Measurements from ENCODE around the gene NHSL1.
A peak's percentile ranks its signal among the peaks of the same experiment; 100 is the strongest.

NHSL1 gene

DNA sequence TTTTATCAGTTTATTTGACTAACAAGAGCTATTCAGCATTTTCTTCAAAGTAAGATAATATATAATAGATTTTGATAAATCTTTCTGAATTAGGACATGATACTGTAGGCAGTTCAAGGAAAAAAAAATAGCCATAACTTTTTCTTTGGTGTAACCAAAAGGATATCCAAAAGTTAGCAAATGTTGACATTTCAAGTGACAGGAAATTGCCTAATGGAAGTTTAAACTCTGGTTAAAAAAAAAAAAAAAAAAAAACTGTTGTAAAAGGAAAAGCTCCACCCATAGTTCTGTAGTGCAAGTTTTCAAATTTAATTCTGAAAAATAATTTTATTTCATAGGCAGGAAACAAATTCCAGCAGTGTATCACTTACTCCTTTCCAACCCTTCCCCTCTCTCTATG is 76.4 kb downstream of the NHSL1 start:
- DNase-seq: no peak

GRCh38 chr6:138421608-138422007 is 77.7 kb downstream of the NHSL1 start:
- no peak for DNase-seq

DNA sequence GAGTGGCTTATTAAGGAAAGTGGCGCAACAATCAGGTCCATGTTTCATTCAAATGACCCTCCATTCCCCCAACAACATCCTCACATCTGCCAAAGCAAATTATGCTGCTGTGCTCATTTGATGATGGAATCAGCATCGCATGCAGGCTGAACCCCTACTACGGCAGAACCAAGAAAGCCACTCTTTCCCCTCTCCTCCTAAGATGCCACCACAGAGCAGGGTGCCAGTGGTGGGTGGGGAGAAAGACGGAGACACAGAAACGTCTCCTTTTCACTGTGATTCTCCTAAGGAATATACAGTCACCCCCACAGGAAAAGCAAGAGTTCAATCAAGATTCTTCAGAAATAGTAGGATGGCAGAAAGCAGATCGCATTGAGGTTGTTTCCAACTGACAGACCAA is 78.2 kb downstream of the NHSL1 start:
- no peak for DNase-seq

- no peak for DNase-seq
These were observed 78.9 kb downstream of the NHSL1 start for GRCh38 chr6:138420356-138420755.

GRCh38 chr6:138419766-138420165 is 79.5 kb downstream of the NHSL1 start:
- DNase-seq: no peak

DNA sequence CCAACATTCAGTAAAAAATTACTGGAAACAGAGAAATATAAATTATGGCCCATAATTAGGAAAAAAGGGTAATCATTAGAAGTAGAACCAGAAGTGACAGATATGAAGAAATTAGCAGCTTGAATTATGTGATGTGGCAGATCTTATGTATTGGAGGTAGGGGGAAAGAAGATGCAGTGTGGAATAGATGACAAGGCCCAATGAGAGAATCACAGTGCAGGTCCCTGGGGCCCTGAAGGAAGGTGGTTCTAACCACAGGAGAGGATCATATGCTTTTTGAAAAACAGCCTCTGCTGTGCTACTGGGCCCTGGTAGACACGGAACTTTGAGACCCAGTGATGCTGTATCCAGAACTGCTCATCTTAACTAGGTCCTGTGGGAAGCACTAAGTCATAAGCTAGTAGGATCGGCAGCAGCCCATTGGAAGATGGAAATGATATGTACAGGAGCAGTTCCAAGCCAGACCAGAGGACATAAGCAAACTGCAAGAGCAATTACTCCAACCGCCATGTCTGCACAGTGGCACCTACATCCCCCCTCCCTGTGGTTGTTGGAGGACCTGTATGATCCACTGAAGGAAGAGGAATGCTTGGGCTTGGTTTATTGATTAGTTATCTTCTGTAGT is 81.1 kb downstream of the NHSL1 start:
- no peak for DNase-seq

- no peak for DNase-seq
These were observed 81.7 kb downstream of the NHSL1 start for GRCh38 chr6:138417493-138418117.

DNA sequence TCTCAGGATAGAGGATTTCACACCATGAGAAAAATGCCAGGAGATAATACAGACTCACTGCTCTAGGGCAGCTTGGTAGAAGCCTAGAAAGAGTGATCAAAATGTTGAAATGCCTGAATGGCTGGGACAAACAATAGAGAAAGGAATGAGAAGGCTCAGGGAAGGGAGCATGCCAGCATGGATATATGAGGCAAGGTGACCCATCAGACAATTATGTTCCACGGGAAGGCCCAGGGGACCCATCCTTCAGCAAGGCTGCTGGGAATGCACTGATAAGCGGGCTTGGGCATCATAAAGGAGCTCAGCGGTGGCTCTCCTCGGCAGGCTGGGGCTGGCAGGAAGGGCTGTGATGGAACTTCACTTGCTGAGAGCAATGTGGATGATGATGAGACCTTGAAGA is 83.1 kb downstream of the NHSL1 start:
- no peak for DNase-seq

GRCh38 chr6:138415125-138415524 is 84.2 kb downstream of the NHSL1 start:
- no peak for DNase-seq

DNA sequence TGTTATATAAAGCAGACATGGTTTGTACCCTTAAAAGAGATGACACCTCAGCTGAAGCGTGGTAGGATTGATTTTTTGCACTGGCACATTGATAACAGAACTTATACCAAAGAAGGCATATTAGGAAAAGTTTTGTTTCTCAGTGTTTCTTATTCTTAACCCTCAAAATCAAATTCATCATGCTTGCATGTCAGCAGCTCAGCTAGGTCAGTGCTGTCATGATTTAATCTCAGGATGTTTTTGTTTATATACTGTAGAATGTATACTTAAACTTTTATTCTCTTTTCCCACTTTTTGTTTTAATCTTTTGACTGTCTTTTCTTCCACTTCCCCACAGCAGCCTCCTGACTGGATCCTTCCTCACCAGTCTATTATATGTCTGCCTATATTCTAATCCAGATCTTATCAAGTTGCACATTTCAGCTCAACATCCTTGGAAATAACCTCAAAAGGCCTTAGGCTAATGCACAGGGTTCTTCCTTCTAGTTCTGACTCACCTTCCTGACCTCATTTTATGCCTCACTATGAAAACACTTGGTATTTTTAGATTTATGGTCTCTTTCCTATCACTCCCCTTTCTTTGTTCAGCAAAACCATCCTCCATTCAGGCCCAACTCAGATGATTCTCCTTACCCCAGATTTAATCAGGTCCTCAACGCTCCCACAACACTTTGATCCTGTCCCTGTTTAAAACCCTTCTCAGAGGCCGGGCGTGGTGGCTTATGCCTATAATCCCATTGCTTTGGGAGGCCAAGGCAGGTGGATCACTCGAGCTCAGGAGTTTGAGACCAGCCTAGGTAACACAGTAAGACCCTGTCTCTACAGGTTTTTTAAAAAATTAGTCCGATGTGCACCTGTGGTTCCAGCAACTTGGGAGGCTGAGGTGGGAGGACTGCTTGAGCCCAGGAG is 88.1 kb downstream of the NHSL1 start:
- no peak for DNase-seq

DNA sequence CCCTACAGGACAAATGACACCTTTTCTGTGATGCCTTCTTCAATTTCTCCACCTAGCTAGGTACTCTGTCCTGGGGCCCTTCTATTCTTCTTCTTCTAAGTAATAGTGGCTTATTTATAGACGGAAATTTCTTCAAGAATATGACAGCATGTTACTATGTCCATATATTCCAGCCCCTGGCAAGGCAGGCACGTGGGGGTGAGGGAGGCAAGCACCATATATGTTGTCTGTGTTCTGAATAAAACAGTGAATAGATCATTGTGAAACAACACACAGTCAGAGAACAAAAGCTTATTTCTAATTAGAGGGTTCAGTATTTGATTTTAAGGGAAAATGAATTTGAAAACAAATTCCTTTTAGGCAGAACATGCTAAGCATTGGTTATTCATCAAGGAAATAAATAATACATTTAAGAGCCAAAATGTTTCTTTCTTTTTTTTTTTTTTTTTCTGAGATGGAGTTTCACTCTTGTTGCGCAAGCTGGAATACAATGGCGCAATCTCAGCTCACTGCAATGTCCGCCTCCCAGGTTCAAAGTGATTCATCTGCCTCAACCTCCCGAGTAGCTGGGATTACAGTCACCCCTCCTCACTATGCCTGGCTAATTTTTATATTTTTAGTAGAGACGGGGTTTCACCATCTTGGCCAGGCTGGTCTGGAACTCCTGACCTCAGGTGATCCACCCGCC is 89.1 kb downstream of the NHSL1 start:
- no peak for DNase-seq

DNA sequence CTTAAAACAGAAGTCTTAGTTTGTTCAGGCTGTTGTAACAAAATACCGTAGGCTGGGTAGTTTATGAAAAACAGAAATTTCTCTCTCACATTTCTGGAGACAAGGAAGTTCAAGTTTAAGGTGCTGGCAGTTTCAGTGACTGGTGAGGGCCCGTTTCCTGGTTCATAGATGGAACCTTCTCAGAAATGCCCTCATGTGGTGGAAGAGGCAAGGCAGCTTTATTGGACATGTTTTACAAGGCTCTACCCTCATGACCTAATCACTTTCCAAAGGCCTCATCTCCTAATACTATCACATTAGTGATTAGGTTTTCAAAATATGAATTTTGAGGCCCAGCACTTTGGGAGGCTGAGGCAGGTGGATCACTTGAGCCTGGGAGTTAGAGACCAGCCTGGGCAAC is 92.9 kb downstream of the NHSL1 start:
- DNase-seq: no peak

DNA sequence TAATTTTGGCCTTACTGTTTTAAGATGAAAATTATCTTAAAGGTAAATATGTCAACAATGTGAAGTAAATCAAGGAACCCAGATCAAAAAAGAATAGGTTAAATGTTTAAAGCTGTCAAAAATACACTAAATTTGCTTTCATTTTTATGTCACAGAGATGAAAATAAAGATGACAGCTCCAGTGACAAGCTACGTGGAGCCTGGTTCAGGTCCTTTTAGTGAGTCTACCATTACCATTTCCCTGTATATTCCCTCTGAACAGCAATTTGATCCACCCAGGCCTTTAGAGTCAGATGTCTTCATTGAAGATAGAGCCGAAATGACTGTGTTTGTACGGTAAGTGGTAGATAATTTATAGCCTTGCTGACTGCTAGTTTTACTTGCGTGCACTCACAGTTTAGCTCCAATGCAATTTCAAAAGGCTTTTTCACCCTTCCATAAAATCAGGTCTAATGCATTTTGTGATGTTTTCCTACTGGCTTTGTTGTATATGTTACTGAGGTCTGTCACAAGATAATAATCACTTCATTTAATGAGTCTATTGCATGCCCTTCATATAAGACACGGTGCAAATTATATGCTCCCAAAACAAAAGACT is 93.4 kb downstream of the NHSL1 start:
- DNase-seq: no peak

GRCh38 chr6:138404666-138405337 is 94.5 kb downstream of the NHSL1 start:
- DNase-seq: peak; percentile 43

DNA sequence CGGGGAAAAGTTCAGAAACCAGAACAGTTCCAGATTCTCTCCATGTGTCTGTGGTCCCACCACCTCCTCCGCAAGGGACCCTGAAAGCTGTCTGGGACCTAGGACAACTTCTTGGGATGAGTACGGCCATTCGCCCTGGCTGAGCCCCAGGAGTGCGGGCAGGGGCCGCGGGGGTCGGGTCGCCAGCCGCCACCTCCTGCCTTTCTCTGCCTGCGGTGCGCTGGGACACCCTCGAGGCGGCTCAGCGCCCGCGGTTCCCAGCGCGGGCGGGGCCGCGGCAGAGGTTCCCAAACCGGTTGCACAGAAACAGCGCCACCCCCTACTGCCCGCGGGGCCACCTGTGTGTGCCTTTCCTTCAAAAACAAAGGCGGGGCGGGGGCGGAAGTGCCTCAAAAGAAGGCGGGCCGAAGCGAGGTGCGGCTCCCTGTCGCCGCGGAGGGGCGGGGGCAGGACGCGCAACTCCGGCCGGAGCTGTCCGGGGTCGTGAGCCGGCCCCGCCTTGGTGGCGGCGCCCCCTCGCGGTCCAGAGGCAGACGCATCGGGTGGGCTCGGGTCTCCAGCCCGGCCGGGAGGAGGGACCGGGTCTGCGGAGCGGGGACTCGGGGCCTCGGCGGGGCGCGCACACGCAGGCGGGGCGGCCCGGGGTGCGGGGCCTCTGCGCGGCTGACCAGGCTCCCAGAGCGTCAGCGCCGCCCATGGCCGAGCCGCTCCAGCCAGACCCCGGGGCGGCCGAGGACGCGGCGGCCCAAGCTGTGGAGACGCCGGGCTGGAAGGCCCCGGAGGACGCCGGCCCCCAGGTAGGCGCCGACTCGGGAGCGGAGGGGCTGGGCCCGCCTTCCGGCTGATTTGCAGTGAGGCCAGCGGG is 95.3 kb downstream of the NHSL1 start, which contains the start of gene HEBP2:
TSS of gene HEBP2 (plus strand) at position 423 of the 865 bp plus-strand sequence. CDS start at position 696, 273 bp downstream.
- peak; percentile 94 for DNase-seq

DNA sequence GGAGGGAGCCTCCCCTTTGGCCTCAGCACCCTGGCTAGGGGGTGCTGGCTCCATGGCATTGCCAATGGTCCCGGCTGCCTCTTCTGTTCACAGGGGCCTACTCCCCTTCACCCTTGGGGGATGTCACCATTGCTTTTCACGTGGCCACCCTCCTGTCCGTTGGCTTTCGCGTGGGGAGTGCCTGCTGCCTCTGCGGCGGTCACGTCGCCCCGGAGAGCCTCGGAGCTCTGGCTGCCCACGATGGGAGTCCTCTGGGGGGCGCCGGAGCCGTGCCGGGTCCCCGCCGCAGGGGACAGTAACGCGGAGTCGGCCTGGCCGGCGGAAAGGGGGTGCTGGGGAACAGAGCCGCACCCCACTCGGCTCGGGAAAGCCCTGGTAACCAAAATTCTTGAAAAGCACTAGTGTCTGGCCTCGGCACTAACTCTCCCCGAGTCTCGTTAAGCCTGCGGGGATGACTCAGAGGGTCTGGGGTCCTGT is 95.9 kb downstream of the NHSL1 start:
- peak; percentile 51 for DNase-seq

GRCh38 chr6:138402838-138403187 is 96.5 kb downstream of the NHSL1 start:
- no peak for DNase-seq

GRCh38 chr6:138401960-138402837 is 97.1 kb downstream of the NHSL1 start:
- DNase-seq: no peak

DNA sequence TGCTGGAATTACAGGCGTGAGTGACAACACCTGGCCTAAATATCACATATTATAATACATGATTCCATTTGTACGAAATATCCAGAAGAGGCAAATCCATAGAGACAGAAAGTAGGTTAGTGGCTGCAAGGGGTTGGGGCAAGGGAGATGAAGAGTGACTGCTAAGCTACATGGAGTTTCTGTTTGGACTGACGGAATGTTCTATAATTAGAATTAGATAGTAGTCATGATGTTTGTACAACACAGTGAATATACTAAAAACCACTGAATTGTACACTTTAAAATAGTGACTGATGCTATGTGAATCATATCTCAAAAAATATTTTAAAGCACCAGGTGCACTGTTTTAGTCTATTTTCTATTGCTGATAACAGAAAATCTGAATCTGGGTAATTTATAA is 99.0 kb downstream of the NHSL1 start:
- DNase-seq: no peak
